ENCODE results near the gene HOXB2. TPM values are rescaled to one million over a fixed set of nuclear protein-coding genes. Genes with fewer than 3 reads are reported as not detected.

HOXB2 gene
- total RNA-seq (9.2 and 12.2 TPM in 2 replicates), polyA plus RNA-seq (12.3 and 15.9 TPM in 2 replicates), polyA minus RNA-seq (ENCODE audit: low replicate concordance) (10.2 and 12.9 TPM in 2 replicates)
- polyA plus RNA-seq (2012): 18.2 and 25.8 TPM in 2 replicates

DNA sequence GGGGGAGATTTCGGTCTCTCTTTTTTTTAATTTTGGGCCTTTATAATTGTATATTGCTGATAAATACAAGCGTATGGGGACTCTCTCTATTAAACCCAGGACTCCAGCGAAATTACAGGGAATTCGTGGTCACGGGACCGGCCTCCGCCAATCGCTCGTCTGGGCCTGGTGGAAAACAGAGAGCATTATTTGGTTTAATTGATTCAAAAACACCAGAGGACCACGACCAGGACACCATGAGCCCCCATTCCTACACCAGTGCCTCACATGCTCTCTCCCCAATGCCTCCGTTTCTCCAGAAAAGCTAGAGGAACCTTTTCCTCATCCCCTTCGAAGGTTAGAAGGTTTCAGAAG, at the start of gene HOXB2:
HOXB2 (minus strand) TSS at position 88 of the 354 bp plus-strand sequence. CDS start 198 bp downstream, outside the sequence.
- Histone ChIP-seq H3K4me1 (ENCODE audit: control insufficient read depth, extremely low read depth, insufficient read depth, low read length) (peaks cover 30% of the 10 kb centered on the region), H3K9ac (ENCODE audit: insufficient read depth, low read length) (peak within 1 kb of the TSS; percentile 90), H4K20me1 (ENCODE audit: control insufficient read depth, extremely low read depth, insufficient read depth, low read length) (no peaks in the 10 kb centered on the region), H3K4me3 (replicated peaks in 1 of 4; ENCODE audit: control extremely low read depth in 1 of 4, insufficient read depth in 1 of 4, low read depth in 3 of 4, low read length in 4 of 4) (peak within 1 kb of the TSS; percentile 89 to 99 (median 90)), H3K27ac (ENCODE audit: insufficient read depth, low read length) (peak within 1 kb of the TSS; percentile 97), H3K27me3 (ENCODE audit: control insufficient read depth, insufficient read depth, low read length) (no peaks in the 10 kb centered on the region), H3K79me2 (ENCODE audit: control insufficient read depth, insufficient read depth, low read length) (peaks cover 91% of the 10 kb centered on the region), H2AFZ (ENCODE audit: low read length) (no peak within 1 kb of the TSS), H3K36me3 (ENCODE audit: control insufficient read depth, insufficient read depth, low read length) (peaks cover 11% of the 10 kb centered on the region), H3K9me3 (ENCODE audit: control insufficient read depth, insufficient read depth, low read depth, low read length) (no peaks in the 10 kb centered on the region), H3K4me2 (ENCODE audit: extremely low read depth, insufficient read depth, low read length) (peak within 1 kb of the TSS; percentile 86)
- TF ChIP-seq CTCF (conservative IDR thresholded peaks at IDR 0.05 in 1 of 2, IDR thresholded peaks at IDR 0.05 in 1 of 2; ENCODE audit: low read depth in 1 of 2, low read length in 2 of 2): no peak
- no peak for TF ChIP-seq EZH2 (IDR thresholded peaks at IDR 0.05; ENCODE audit: low read length, missing control alignments)
- DNase-seq (ENCODE audit: low read depth in 2 of 2): peak in 1 of 2 donors; percentile 81

DNA sequence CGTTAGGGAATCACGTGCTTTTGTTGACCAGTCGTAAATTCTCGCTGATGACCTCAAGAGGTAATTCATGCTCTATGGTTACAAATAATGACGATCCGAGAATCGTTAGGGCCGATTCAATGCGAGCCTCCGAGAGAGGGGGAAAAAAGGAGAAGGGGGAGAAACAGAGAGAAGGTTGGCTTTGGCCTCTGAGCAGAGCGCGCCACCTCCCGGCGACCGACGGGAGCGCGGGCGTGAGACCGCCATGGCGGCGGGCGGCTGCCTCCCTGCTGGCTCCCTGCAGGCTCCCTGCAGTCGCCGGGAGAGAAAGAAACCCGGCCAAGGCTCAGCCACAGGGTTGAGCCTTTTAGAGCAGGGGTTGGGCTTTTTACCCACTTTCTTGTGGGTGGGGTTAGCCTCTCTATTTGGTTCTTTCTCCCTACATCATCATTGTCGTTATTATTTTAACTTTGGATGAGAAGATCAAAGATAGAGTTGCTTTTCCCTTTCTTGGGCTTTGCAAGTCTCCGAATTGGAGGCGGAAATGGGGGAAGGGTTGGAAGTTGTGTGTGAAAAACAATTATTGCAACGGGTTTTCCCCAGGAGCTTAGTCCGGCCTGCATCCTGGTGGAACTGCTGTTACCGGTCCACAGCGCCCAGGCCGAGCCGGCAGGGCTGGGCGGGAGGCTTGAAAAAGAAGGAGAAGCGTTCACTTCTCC, 49.1 kb upstream of the HOXB2 start:
- peak overlapping the region; percentile 98 for H3K27ac ChIP-seq (ENCODE audit: insufficient read depth, low read length)
- peak; percentile 87 to 100 for DNase-seq (ENCODE audit: low read depth in 2 of 2)
- peak overlapping the region; percentile 95 for H3K4me2 ChIP-seq (ENCODE audit: extremely low read depth, insufficient read depth, low read length)
- no peaks in the 10 kb centered on the region for H3K27me3 ChIP-seq (ENCODE audit: control insufficient read depth, insufficient read depth, low read length)
- H2AFZ ChIP-seq (ENCODE audit: low read length): no peak overlapping the region
- peak overlapping the region; percentile 83 to 98 (median 92) for H3K4me3 ChIP-seq (replicated peaks in 1 of 4; ENCODE audit: control extremely low read depth in 1 of 4, insufficient read depth in 1 of 4, low read depth in 3 of 4, low read length in 4 of 4)
- H3K4me1 ChIP-seq (ENCODE audit: control insufficient read depth, extremely low read depth, insufficient read depth, low read length): peaks cover 4% of the 10 kb centered on the region
- peaks cover 4% of the 10 kb centered on the region for H3K36me3 ChIP-seq (ENCODE audit: control insufficient read depth, insufficient read depth, low read length)
- H4K20me1 ChIP-seq (ENCODE audit: control insufficient read depth, extremely low read depth, insufficient read depth, low read length): no peaks in the 10 kb centered on the region
- peaks cover 97% of the 10 kb centered on the region for H3K79me2 ChIP-seq (ENCODE audit: control insufficient read depth, insufficient read depth, low read length)
- H3K9me3 ChIP-seq (ENCODE audit: control insufficient read depth, insufficient read depth, low read depth, low read length): no peaks in the 10 kb centered on the region
- TF ChIP-seq EZH2 (IDR thresholded peaks at IDR 0.05; ENCODE audit: low read length, missing control alignments) (no peak), CTCF (conservative IDR thresholded peaks at IDR 0.05 in 1 of 2, IDR thresholded peaks at IDR 0.05 in 1 of 2; ENCODE audit: low read depth in 1 of 2, low read length in 2 of 2) (peak; percentile 79 to 90)
- H3K9ac ChIP-seq (ENCODE audit: insufficient read depth, low read length): peak overlapping the region; percentile 32

DNA sequence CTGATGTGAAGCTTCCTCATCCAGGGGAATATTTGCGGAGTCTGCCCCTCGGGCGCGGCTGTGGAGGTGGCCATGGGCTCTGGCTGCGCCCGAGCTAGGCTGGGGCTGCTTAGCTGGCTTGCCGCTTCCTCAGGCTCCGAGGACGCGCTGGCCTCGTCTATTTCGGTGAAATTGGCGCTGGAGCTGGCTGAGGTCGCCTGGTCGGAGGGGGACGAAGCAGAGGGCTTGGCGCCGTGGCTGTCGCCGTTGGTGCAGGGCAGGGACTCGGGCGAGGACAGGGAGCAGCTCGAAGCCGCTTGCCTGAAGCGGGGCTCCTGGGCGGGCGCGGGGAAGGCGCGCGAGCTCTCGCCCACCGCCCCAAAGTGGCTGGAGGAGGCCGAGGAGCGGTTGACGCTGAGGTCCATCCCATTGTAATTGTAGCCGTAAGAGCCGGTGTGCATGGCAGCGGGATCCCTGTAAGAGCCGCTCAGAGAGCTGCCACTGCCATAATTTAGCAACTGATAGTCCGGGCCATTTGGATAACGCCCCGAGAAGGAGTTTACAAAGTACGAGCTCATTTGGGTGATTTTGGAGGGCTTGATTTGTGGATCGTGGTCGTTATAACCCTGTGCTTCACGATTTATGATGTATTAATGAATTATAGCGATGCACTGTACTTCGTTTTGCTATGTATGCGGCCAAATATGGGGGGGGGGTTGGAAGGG, 48.4 kb upstream of the HOXB2 start, which contains the start of gene HOXB5:
HOXB5 (minus strand) TSS at position 654 of the 704 bp plus-strand sequence; CDS start at position 557, 97 bp downstream.
- no peak within 1 kb of the TSS for H2AFZ ChIP-seq (ENCODE audit: low read length)
- H4K20me1 ChIP-seq (ENCODE audit: control insufficient read depth, extremely low read depth, insufficient read depth, low read length): no peaks in the 10 kb centered on the region
- H3K9ac ChIP-seq (ENCODE audit: insufficient read depth, low read length): peak within 1 kb of the TSS; percentile 94
- peaks cover 2% of the 10 kb centered on the region for H3K4me1 ChIP-seq (ENCODE audit: control insufficient read depth, extremely low read depth, insufficient read depth, low read length)
- TF ChIP-seq CTCF (conservative IDR thresholded peaks at IDR 0.05 in 1 of 2, IDR thresholded peaks at IDR 0.05 in 1 of 2; ENCODE audit: low read depth in 1 of 2, low read length in 2 of 2) (no peak), EZH2 (IDR thresholded peaks at IDR 0.05; ENCODE audit: low read length, missing control alignments) (no peak)
- peak in 1 of 2 donors; percentile 54 for DNase-seq (ENCODE audit: low read depth in 2 of 2)
- peaks cover 4% of the 10 kb centered on the region for H3K36me3 ChIP-seq (ENCODE audit: control insufficient read depth, insufficient read depth, low read length)
- H3K27me3 ChIP-seq (ENCODE audit: control insufficient read depth, insufficient read depth, low read length): no peaks in the 10 kb centered on the region
- peaks cover 97% of the 10 kb centered on the region for H3K79me2 ChIP-seq (ENCODE audit: control insufficient read depth, insufficient read depth, low read length)
- no peaks in the 10 kb centered on the region for H3K9me3 ChIP-seq (ENCODE audit: control insufficient read depth, insufficient read depth, low read depth, low read length)
- peak within 1 kb of the TSS; percentile 83 to 98 (median 92) for H3K4me3 ChIP-seq (replicated peaks in 1 of 4; ENCODE audit: control extremely low read depth in 1 of 4, insufficient read depth in 1 of 4, low read depth in 3 of 4, low read length in 4 of 4)
- peak within 1 kb of the TSS; percentile 95 for H3K4me2 ChIP-seq (ENCODE audit: extremely low read depth, insufficient read depth, low read length)
- peak within 1 kb of the TSS; percentile 98 for H3K27ac ChIP-seq (ENCODE audit: insufficient read depth, low read length)
